Type B pancreatic cell (in vitro differentiated cells): ENCODE measurements around the gene MST1R. TPM values are rescaled to one million over a fixed set of nuclear protein-coding genes. Genes with fewer than 3 reads are reported as not detected.
A peak's percentile ranks its signal among the peaks of the same experiment; 100 is the strongest.

Experiments
- DNase-seq: peaks from one replicate; pipeline ENCODE4 v3.0.0; 2021; ENCODE audit warnings: mixed read lengths; ENCODE audit not compliant: unreplicated experiment; ENCODE audit errors: extremely low spot score
- H3K27ac Mint-ChIP-seq: 2 replicates; pipeline ENCODE4 v1.8.0; 2021; ENCODE audit warnings: mild to moderate bottlenecking, mixed read lengths
- H3K27me3 Mint-ChIP-seq: 2 replicates; pipeline ENCODE4 v1.8.0; 2021; ENCODE audit warnings: mixed read lengths
- H3K36me3 Mint-ChIP-seq: 2 replicates; pipeline ENCODE4 v1.8.0; 2021; ENCODE audit warnings: mixed read lengths
- H3K4me1 Mint-ChIP-seq: one replicate; pipeline ENCODE4 v1.8.0; 2021; ENCODE audit warnings: mixed read lengths; ENCODE audit not compliant: unreplicated experiment
- H3K4me3 Mint-ChIP-seq: 2 replicates; pipeline ENCODE4 v1.8.0; 2021; ENCODE audit warnings: mild to moderate bottlenecking, mixed read lengths
- H3K9me3 Mint-ChIP-seq: 2 replicates; pipeline ENCODE4 v1.8.0; 2021; ENCODE audit warnings: mixed read lengths
- long read RNA-seq: library from polyadenylated mRNA; unstranded; transcript quantifications from one replicate; pipeline ENCODE4 v2.0.0, GENCODE V29; 2020
- total RNA-seq: library from RNA; stranded (reverse); gene quantifications from 2 replicates; pipeline ENCODE4 v1.2.1, GENCODE V29; 2021; ENCODE audit warnings: low replicate concordance
- TF ChIP-seq, protein P1 (sequence below): fragments of 200-600 bp; sonication (generic); conservative IDR thresholded peaks from 2 replicates; pipeline ENCODE4 v1.5.0; 2021; ENCODE audit warnings: antibody characterized with exemption, mild to moderate bottlenecking

The MST1R gene
- 3.0 and 5.3 TPM in 2 replicates for total RNA-seq
- long read RNA-seq, result 0 reads

- TF ChIP-seq, protein P1, sequence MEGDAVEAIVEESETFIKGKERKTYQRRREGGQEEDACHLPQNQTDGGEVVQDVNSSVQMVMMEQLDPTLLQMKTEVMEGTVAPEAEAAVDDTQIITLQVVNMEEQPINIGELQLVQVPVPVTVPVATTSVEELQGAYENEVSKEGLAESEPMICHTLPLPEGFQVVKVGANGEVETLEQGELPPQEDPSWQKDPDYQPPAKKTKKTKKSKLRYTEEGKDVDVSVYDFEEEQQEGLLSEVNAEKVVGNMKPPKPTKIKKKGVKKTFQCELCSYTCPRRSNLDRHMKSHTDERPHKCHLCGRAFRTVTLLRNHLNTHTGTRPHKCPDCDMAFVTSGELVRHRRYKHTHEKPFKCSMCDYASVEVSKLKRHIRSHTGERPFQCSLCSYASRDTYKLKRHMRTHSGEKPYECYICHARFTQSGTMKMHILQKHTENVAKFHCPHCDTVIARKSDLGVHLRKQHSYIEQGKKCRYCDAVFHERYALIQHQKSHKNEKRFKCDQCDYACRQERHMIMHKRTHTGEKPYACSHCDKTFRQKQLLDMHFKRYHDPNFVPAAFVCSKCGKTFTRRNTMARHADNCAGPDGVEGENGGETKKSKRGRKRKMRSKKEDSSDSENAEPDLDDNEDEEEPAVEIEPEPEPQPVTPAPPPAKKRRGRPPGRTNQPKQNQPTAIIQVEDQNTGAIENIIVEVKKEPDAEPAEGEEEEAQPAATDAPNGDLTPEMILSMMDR, result no peak
- Mint-ChIP-seq H3K9me3 (no peaks in the 10 kb centered on the region), H3K4me3 (peak within 1 kb of the TSS; percentile 65), H3K27ac (peak within 1 kb of the TSS; percentile 65), H3K4me1 (peaks cover 5% of the 10 kb centered on the region), H3K27me3 (no peaks in the 10 kb centered on the region), H3K36me3 (no peaks in the 10 kb centered on the region)
- peak; percentile 80 for DNase-seq
Measured at GRCh38 chr3:49903451-49904424, at the start of gene MST1R. Gene MST1R, minus strand, starts transcription at chr3:49903873. Its CDS starts 264 bp downstream, at chr3:49903609.

DNA sequence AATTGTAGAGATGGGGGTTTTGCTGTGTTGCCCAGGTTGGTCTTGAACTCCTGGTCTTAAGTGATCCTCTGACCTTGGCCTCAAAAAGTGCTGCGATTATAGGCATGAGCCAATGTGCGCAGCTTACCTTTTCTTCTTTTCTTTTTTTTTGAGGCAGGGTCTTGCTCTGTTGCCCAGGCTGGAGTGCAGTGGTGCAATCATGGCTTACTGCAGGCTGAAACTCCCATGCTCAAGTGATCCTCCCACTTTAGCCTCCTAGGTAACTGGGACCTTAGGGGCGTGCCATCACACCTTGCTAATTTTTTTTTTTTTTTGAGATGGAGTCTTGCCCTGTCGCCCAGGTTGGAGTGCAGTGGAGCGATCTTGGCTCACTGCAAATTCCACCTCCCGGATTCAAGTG is 49.3 kb upstream of the MST1R start:
- H3K9me3 Mint-ChIP-seq, result no peaks in the 10 kb centered on the region
- H3K27ac Mint-ChIP-seq, result no peak overlapping the region
- H3K36me3 Mint-ChIP-seq, result peaks cover 4% of the 10 kb centered on the region
- TF ChIP-seq, protein P1, result no peak
- H3K4me1 Mint-ChIP-seq, result peaks cover 8% of the 10 kb centered on the region
- no peak overlapping the region for H3K4me3 Mint-ChIP-seq
- H3K27me3 Mint-ChIP-seq, result no peaks in the 10 kb centered on the region
- DNase-seq, result no peak

DNA sequence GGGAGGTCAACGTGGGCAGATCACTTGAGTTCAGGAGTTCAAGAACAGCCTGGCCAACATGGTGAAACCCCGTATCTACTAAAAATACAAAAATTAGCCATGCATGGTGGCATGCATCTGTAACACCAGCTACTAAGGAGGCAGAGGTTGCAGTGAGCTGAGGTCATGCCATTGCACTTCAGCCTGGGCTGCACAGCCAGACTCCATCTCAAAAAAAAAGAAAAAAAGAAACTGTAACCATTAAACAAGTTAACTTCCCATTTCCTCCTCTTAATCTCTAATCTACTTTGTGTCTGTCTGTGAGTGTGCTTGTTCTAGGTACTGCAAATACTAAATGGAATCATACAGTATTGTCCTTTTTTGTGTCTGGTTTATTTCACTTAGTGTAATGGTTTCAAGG is 39.0 kb upstream of the MST1R start:
- H3K27me3 Mint-ChIP-seq, result no peaks in the 10 kb centered on the region
- H3K4me1 Mint-ChIP-seq, result peaks cover 7% of the 10 kb centered on the region
- H3K27ac Mint-ChIP-seq, result no peak overlapping the region
- peak overlapping the region; percentile 67 for H3K4me3 Mint-ChIP-seq
- no peaks in the 10 kb centered on the region for H3K9me3 Mint-ChIP-seq
- no peak for DNase-seq
- TF ChIP-seq, protein P1, result no peak
- H3K36me3 Mint-ChIP-seq, result peaks cover 22% of the 10 kb centered on the region

DNA sequence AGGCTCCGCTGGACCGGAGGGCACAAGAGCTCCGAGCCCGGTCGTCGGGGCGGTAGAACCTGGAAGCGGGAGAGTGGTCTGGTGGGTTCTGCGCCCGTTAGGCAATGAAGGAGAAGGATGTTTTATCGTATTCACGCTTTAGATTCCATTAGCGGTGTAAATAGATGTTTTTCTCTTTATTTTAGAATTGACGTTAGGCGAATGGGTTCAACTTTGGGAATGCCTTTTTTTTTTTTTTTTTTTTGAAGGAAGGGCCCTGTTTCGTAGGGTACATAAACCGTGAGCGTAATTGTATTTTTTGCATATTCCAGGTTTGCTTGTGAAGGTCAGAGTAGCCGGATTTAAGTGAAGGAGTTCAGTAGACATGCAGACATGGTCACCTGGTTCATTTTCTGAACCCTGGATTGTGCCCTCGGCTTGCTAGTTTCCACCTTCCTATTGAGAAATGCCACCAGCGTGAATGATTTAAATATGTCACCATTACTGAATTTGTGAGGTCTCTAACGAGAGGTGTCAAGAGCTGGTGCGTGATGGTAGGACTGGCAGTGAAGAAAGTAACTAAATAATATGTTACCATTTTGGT is 37.1 kb upstream of the MST1R start:
- peak overlapping the region; percentile 98 for H3K4me3 Mint-ChIP-seq
- no peak for DNase-seq
- no peaks in the 10 kb centered on the region for H3K27me3 Mint-ChIP-seq
- no peaks in the 10 kb centered on the region for H3K9me3 Mint-ChIP-seq
- peaks cover 7% of the 10 kb centered on the region for H3K4me1 Mint-ChIP-seq
- H3K36me3 Mint-ChIP-seq, result peaks cover 18% of the 10 kb centered on the region
- peak overlapping the region; percentile 98 for H3K27ac Mint-ChIP-seq
- TF ChIP-seq, protein P1, result no peak

DNA sequence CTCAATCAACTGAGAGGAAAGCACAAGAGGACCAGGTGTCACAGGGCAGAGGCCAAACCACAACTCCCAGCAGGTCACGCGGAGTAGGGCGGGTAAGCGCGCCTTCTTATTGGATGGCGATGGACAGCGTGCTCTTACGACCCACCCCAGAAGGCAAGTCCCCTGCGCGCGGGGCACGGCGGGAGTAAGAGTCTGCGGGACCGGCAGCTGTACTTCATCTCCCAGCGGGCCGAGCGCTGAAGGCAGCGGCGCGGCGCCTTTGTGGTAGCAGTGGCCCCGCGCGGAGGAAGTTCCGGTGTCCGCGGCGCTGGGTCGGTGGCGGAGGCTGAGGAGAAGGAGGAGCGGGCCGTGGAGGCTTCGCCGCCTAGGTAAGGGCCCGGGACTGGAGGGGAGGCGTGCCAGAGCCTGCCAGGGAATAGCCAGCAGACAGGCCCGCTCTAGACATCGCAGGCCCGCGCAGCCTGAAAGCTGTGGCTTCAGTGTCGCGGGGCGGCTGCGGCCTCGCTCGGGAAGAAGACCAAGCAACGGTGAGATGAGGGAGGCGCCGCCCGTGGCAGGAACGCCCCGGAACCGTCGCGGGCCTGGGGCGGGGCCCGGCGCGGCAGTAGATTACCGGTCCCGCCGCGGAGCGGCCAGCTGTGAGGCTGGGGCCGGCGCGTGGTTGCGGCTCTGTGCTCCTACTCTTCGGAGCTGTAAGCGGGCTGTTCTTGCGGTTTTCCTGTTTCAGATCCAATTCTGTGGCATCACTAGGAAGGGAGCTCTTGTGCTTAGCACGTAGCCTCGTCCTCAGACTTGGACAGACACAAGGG is 36.4 kb upstream of the MST1R start, which contains the start of gene RBM6:
Gene RBM6, plus strand, starts transcription at position 293 of the 809 bp plus-strand sequence. CDS start 22,492 bp downstream, outside the sequence.
- H3K36me3 Mint-ChIP-seq, result peaks cover 15% of the 10 kb centered on the region
- TF ChIP-seq, protein P1, result no peak
- peaks cover 7% of the 10 kb centered on the region for H3K4me1 Mint-ChIP-seq
- peak within 1 kb of the TSS; percentile 98 for H3K4me3 Mint-ChIP-seq
- peak within 1 kb of the TSS; percentile 98 for H3K27ac Mint-ChIP-seq
- peak; percentile 96 for DNase-seq
- no peaks in the 10 kb centered on the region for H3K27me3 Mint-ChIP-seq
- no peaks in the 10 kb centered on the region for H3K9me3 Mint-ChIP-seq
